IMR-90 (cell line): ENCODE results near the gene GIT2. TPM values are rescaled to one million over a fixed set of nuclear protein-coding genes. Genes with fewer than 3 reads are reported as not detected.

Experiments
- ATAC-seq: fragments of 200-7000 bp; cut with Tn5 transposase; 2 replicates; pipeline ENCODE4 v1.9.1; 2020; ENCODE audit warnings: low read depth, mild to moderate bottlenecking, moderate library complexity
- BruUV-seq: library from RNA; stranded (reverse); fragments of 400-500 nt; replicated peaks from 2 replicates; lab custom pipeline; 2021; lab: Mats Ljungman, UMichigan
- CTCF ChIA-PET: fragments of 300-600 bp; formaldehyde crosslinking; extraction: SDS; loops from one replicate; lab custom pipeline; 2021; ENCODE audit warnings: antibody characterized with exemption; lab: Yijun Ruan, JAX
- POLR2A ChIA-PET: fragments of 300-600 bp; sonication (Branson Sonifier 250); formaldehyde crosslinking; loops from one replicate; lab custom pipeline; 2022; ENCODE audit warnings: antibody characterized with exemption; ENCODE audit not compliant: unreplicated experiment; lab: Charles Lee
- DNase-seq: peaks from one replicate; pipeline ENCODE4 v3.0.0; 2013
- H2AFZ ChIP-seq: replicated peaks from 2 replicates; pipeline ENCODE3; 2013; ENCODE audit warnings: low read length, mild to moderate bottlenecking; ENCODE audit not compliant: poor library complexity
- H2AK5ac ChIP-seq: 2 replicates; pipeline ENCODE4 v1.6.1; 2013; ENCODE audit warnings: low read depth, low read length, inconsistent platforms
- H2AK9ac ChIP-seq: replicated peaks from 2 replicates; pipeline ENCODE3; 2013; ENCODE audit warnings: mild to moderate bottlenecking, low read depth, low read length, moderate library complexity; ENCODE audit not compliant: poor library complexity
- H2BK120ac ChIP-seq: 2 replicates; pipeline ENCODE4 v1.6.1; 2013; ENCODE audit warnings: low read depth, low read length, inconsistent platforms
- H2BK15ac ChIP-seq: 3 replicates; pipeline ENCODE4 v1.6.1; 2013; ENCODE audit warnings: low read depth, low read length, inconsistent platforms
- H2BK20ac ChIP-seq: 2 replicates; pipeline ENCODE4 v1.6.1; 2013; ENCODE audit warnings: low read depth, mild to moderate bottlenecking, inconsistent platforms, low read length, moderate library complexity
- H2BK5ac ChIP-seq: 2 replicates; pipeline ENCODE4 v1.6.1; 2013; ENCODE audit warnings: mild to moderate bottlenecking, low read depth, low read length, inconsistent platforms; ENCODE audit not compliant: poor library complexity, severe bottlenecking
- H3K14ac ChIP-seq: replicated peaks from 2 replicates; pipeline ENCODE4 v1.6.1; 2013; ENCODE audit warnings: low read depth, low read length, inconsistent platforms
- H3K18ac ChIP-seq: 2 replicates; pipeline ENCODE4 v1.6.1; 2013; ENCODE audit warnings: low read depth, low read length, control low read depth
- H3K23ac ChIP-seq: 2 replicates; pipeline ENCODE4 v1.6.1; 2013; ENCODE audit warnings: low read depth, low read length, inconsistent platforms
- H3K27ac ChIP-seq: 2 replicates; pipeline ENCODE4 v1.5.1; 2013; ENCODE audit warnings: mild to moderate bottlenecking, control low read depth, low read length; ENCODE audit not compliant: insufficient read depth
- H3K27me3 ChIP-seq: 2 replicates; pipeline ENCODE4 v1.6.1; 2013; ENCODE audit warnings: low read length; ENCODE audit not compliant: control insufficient read depth, insufficient read depth
- H3K36me3 ChIP-seq: 2 replicates; pipeline ENCODE4 v1.6.1; 2013; ENCODE audit warnings: low read length, mixed read lengths; ENCODE audit not compliant: control insufficient read depth, insufficient read depth
- H3K4ac ChIP-seq: 2 replicates; pipeline ENCODE4 v1.6.1; 2013; ENCODE audit warnings: low read depth, low read length, inconsistent platforms
- H3K4me1 ChIP-seq: 2 replicates; pipeline ENCODE4 v1.6.1; 2013; ENCODE audit warnings: low read length, mixed read lengths; ENCODE audit not compliant: control insufficient read depth, insufficient read depth
- H3K4me2 ChIP-seq: 2 replicates; pipeline ENCODE4 v1.6.1; 2013; ENCODE audit warnings: low read depth, mild to moderate bottlenecking, control low read depth, low read length, moderate library complexity
- H3K4me3 ChIP-seq: 2 replicates; pipeline ENCODE4 v1.5.1; 2013; ENCODE audit warnings: low read depth, mild to moderate bottlenecking, control low read depth, low read length, moderate library complexity; ENCODE audit not compliant: insufficient read depth
- H3K56ac ChIP-seq: 2 replicates; pipeline ENCODE4 v1.6.1; 2013; ENCODE audit warnings: low read length, inconsistent platforms; ENCODE audit not compliant: insufficient read depth; ENCODE audit errors: extremely low read depth
- H3K79me1 ChIP-seq, 2 experiments: 2 replicates each; pipeline ENCODE4 v1.6.1; 2013; ENCODE audit warnings: low read length in 2 of 2, inconsistent platforms in 1 of 2, low read depth in 1 of 2
- H3K9ac ChIP-seq: 2 replicates; pipeline ENCODE4 v1.6.1; 2013; ENCODE audit warnings: low read depth, low read length, control low read depth
- H3K9me1 ChIP-seq: 2 replicates; pipeline ENCODE4 v1.6.1; 2013; ENCODE audit warnings: low read length, inconsistent platforms; ENCODE audit not compliant: insufficient read depth
- H3K9me3 ChIP-seq: 2 replicates; pipeline ENCODE4 v1.6.1; 2013; ENCODE audit warnings: low read length; ENCODE audit not compliant: control insufficient read depth, insufficient read depth
- H4K20me1 ChIP-seq: 2 replicates; pipeline ENCODE4 v1.6.1; 2013; ENCODE audit warnings: low read length, inconsistent platforms; ENCODE audit not compliant: insufficient read depth
- H4K5ac ChIP-seq: 2 replicates; pipeline ENCODE4 v1.6.1; 2013; ENCODE audit warnings: mild to moderate bottlenecking, low read depth, low read length, control low read depth
- H4K8ac ChIP-seq, 2 experiments: 2 replicates each; pipeline ENCODE4 v1.6.1; 2013; ENCODE audit warnings: low read depth in 2 of 2, low read length in 2 of 2, control low read depth in 1 of 2, inconsistent platforms in 1 of 2
- H4K91ac ChIP-seq: 2 replicates; pipeline ENCODE4 v1.6.1; 2013; ENCODE audit warnings: low read depth, low read length, inconsistent platforms; ENCODE audit not compliant: insufficient read depth
- BHLHE40 ChIP-seq: fragments of 150-350 bp; IDR thresholded peaks from 2 replicates; pipeline ENCODE4 v1.6.1; 2016; ENCODE audit warnings: mild to moderate bottlenecking, low read depth, low read length
- CEBPB ChIP-seq: IDR thresholded peaks from 2 replicates; pipeline ENCODE4 v1.6.1; 2012; ENCODE audit warnings: low read depth, low read length, improper control_type of control experiment
- CTCF ChIP-seq: conservative IDR thresholded peaks from 2 replicates; pipeline ENCODE4 v1.5.1; 2012; ENCODE audit warnings: mild to moderate bottlenecking, low read depth, low read length, improper control_type of control experiment
- MAFK ChIP-seq: IDR thresholded peaks from 2 replicates; pipeline ENCODE4 v1.6.1; 2012; ENCODE audit warnings: low read depth, low read length, improper control_type of control experiment
- MXI1 ChIP-seq: IDR thresholded peaks from 2 replicates; pipeline ENCODE4 v1.6.1; 2012; ENCODE audit warnings: low read depth, mild to moderate bottlenecking, low read length, moderate library complexity, borderline replicate concordance
- NFE2L2 ChIP-seq: fragments of 150-350 bp; IDR thresholded peaks from 2 replicates; pipeline ENCODE4 v1.6.1; 2016; ENCODE audit warnings: low read depth, mild to moderate bottlenecking, low read length
- POLR2A ChIP-seq: IDR thresholded peaks from 2 replicates; pipeline ENCODE4 v1.6.1; 2012; ENCODE audit warnings: mild to moderate bottlenecking, low read depth, low read length
- RAD21 ChIP-seq: IDR thresholded peaks from 2 replicates; pipeline ENCODE4 v1.6.1; 2012; ENCODE audit warnings: low read length, improper control_type of control experiment
- RCOR1 ChIP-seq: IDR thresholded peaks from 2 replicates; pipeline ENCODE4 v1.6.1; 2012; ENCODE audit warnings: mild to moderate bottlenecking, low read length, improper control_type of control experiment; ENCODE audit not compliant: insufficient replicate concordance
- RFX5 ChIP-seq: IDR thresholded peaks from 2 replicates; pipeline ENCODE4 v1.8.0; 2012; ENCODE audit warnings: low read depth, mild to moderate bottlenecking, low read length, moderate library complexity
- SMC3 ChIP-seq: fragments of 150-350 bp; IDR thresholded peaks from 2 replicates; pipeline ENCODE4 v1.6.1; 2016; ENCODE audit warnings: low read depth, mild to moderate bottlenecking, antibody characterized with exemption, low read length, moderate library complexity
- WGBS, 2 experiments: methylation state at CpG; one replicate each; pipeline versions ENCODE4 v1.1.5 to v1.1.7; 2013; ENCODE audit warnings: missing lambda C conversion rate in 2 of 2; ENCODE audit not compliant: insufficient read length in 1 of 2; ENCODE audit errors: extremely low coverage in 2 of 2; 5-methylcytosine and 5-hydroxymethylcytosine counted together
- dilution Hi-C: fragments of 300-500 bp; cut with HindIII; formaldehyde crosslinking; loops from one replicate; pipeline ENCODE4 v1.14.3; 2018; ENCODE audit warnings: low sequenced_read_pairs; ENCODE audit not compliant: unreplicated experiment
- in situ Hi-C: fragments of 300-500 bp; cut with MboI; formaldehyde crosslinking; loops from 3 replicates; pipeline ENCODE4 v1.14.3; 2019; ENCODE audit warnings: low sequenced_read_pairs, inconsistent platforms, mixed read lengths
- intact Hi-C: fragments of 100-400 bp; cut with micrococcal nuclease; formaldehyde crosslinking; loops from 2 replicates; pipeline ENCODE4 v1.10.0; 2022
- polyA plus RNA-seq, 3 experiments: library from polyadenylated mRNA; depleted of rRNA; stranded (reverse); fragments of >200 nt; gene quantifications; 2 replicates each; pipeline ENCODE4 v1.2.3, GENCODE V29; 2012; ENCODE audit warnings: low replicate concordance in 1 of 3
- total RNA-seq: library from RNA; depleted of rRNA; stranded (reverse); fragments of >200 nt; gene quantifications from 2 replicates; pipeline ENCODE4 v1.2.3, GENCODE V29; 2012
- TF ChIP-seq, protein P1 (sequence below): fragments of 150-350 bp; IDR thresholded peaks from 2 replicates; pipeline ENCODE4 v1.6.1; 2016; ENCODE audit warnings: low read depth, mild to moderate bottlenecking, low read length, moderate library complexity, borderline replicate concordance

Gene GIT2
- total and polyA plus RNA-seq, 2 of the 4 experiments (the other 2 are of a cell fraction), result 48.0 to 71.9 TPM

DNA sequence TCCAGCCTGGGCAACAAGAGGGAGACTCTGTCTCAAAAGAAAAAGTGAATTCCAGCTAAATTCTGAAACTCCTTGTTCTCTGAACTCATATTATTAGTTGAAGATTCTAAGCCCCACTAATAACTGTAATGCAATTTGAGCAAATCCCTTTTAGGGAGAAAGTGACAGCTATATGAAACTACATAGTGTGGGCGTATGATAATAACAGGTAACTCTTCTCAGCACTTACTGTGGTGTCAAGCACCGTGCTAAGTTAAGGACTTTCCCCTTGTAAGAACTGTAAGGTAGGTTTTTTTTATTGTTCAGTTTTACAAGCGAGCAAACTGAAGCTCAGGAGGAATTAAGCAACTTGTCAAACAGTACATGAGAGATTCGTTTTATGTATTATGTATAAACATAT, 8.4 kb upstream of the GIT2 start:
- Histone ChIP-seq H2AK5ac (no peak overlapping the region), H3K36me3 (peaks cover 10% of the 10 kb centered on the region), H3K4me1 (peaks cover 11% of the 10 kb centered on the region), H4K91ac (no peak overlapping the region), H3K4me3 (no peak overlapping the region), H2BK20ac (no peak overlapping the region), H3K9me3 (no peaks in the 10 kb centered on the region), H2AFZ (no peak overlapping the region), H3K27ac (no peak overlapping the region), H4K20me1 (peaks cover 44% of the 10 kb centered on the region), H4K8ac (no peak overlapping the region), H3K56ac (no peak overlapping the region), H3K23ac (no peak overlapping the region), H2AK9ac (no peak overlapping the region), H2BK15ac (no peak overlapping the region), H3K79me1 (peaks cover 10 to 18% of the 10 kb centered on the region in 2 experiments; a peak in 3 of 4 replicates), H2BK120ac (no peak overlapping the region), H3K18ac (no peak overlapping the region), H3K9me1 (peaks cover 10% of the 10 kb centered on the region), H3K14ac (no peak overlapping the region), H4K5ac (no peak overlapping the region), H3K4me2 (no peak overlapping the region), H3K27me3 (no peaks in the 10 kb centered on the region), H2BK5ac (no peak overlapping the region), H3K4ac (no peak overlapping the region), H3K9ac (no peak overlapping the region)
- no CpG with 5 or more reads among the region's 4 CpGs for WGBS, 2 experiments
- POLR2A ChIA-PET, result interaction anchor here (0.7 kb wide), 1 partner anchor 35 kb away, joined by 3 read pairs; no protein-coding TSS in a partner anchor
- DNase-seq (no peak), ATAC-seq (no peak)
- dilution Hi-C loops, result no loop called here
- BruUV-seq, result no TSS peak
- in situ Hi-C loops, result no loop called here
- TF ChIP-seq MAFK (no peak), RCOR1 (no peak), RFX5 (no peak), CTCF (no peak), POLR2A (no peak), CEBPB (no peak), SMC3 (no peak), BHLHE40 (no peak), RAD21 (no peak), MXI1 (no peak), NFE2L2 (no peak)
- TF ChIP-seq, protein P1, sequence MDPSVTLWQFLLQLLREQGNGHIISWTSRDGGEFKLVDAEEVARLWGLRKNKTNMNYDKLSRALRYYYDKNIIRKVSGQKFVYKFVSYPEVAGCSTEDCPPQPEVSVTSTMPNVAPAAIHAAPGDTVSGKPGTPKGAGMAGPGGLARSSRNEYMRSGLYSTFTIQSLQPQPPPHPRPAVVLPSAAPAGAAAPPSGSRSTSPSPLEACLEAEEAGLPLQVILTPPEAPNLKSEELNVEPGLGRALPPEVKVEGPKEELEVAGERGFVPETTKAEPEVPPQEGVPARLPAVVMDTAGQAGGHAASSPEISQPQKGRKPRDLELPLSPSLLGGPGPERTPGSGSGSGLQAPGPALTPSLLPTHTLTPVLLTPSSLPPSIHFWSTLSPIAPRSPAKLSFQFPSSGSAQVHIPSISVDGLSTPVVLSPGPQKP, result no peak
- CTCF ChIA-PET, result interaction anchor here (0.6 kb wide), 1 partner anchor 128 kb away, joined by 3 read pairs; no protein-coding TSS in a partner anchor
- intact Hi-C loops, result no loop called here
